C1 segment of cervical spinal cord (tissue), 14 donors: ENCODE results near the gene NT5C.
A peak's percentile ranks its signal among the peaks of the same experiment; 100 is the strongest.

Experiments
- DNase-seq, 14 donors: peaks; one replicate each; lab custom pipeline; 2025; lab: John Stamatoyannopoulos, UW

Gene NT5C

DNA sequence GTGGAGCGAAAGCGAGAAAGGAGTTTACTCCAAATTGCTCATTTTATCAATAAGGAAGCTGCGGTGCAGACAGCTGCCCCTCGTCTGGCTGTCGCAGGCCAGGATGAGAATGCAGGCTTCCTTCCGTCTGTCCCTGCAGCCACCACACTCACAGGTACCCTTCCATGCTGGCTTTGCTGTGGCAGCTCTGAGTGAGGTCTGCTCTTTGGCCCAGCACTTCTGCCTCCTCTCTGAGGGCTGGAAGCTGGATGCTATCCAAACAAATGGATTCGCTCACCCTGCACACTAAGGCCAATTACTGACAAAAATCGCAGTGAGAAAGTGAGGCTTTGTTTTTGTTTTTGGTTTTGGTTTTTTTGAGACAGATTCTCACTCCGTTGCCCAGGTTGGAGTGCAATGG is 14.8 kb downstream of the NT5C start:
- no peak for DNase-seq

DNA sequence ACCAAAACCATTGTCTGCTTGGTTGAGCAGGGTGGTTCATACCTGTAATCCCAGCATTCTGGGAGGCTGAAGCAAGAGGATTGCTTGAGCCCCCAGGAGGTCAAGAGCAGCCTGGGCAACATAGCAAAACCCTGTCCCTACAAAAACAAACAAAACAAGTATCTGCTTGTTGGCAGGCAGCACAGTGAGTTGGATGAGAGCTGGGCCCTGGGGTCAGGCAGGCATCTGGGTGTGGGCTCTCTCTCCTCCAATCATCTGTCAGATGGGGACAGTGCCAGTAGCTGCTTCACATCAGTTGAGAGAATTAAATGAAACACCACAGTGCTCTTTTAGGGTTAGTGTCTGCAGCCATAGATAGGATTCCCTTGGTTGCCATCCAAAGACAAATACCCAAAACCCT is 16.0 kb downstream of the NT5C start:
- DNase-seq = no peak

DNA sequence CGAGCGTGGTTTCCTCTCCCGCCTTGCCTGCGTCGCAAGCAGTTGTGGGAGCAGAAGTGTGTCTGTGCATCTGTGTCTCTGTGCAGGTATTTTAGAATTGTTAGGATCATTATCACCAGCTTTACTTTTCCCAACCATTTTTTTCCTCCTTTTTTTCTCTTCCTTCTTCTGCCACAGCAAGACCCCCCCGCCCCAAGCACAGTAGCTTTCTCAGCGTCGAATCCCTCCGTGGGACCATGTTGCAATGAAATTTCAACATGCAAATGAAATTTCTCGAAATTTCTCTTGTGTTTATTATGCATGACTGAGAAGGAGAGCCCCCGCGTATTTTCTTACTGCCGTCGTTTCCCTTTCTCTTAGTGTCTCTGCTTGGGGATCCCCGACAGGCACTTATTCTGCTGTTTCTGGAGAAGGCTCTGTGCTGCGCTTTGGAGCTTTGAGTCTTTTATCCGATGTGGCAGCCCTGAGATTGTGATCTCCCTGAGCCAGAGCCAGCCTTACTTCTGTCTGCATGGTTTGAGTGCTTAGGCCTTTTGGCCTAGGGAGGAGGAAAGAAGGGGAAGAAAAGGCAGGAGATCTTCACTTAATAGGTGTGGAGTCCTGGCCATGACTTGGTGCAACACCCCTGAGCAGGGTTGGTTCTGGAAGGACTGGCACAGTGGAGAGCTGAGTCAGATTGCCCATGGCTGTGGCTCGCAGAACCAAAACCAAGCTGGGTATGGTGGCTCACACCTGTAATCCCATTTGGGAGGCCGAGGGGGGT is 16.8 kb downstream of the NT5C start:
- no peak for DNase-seq

DNA sequence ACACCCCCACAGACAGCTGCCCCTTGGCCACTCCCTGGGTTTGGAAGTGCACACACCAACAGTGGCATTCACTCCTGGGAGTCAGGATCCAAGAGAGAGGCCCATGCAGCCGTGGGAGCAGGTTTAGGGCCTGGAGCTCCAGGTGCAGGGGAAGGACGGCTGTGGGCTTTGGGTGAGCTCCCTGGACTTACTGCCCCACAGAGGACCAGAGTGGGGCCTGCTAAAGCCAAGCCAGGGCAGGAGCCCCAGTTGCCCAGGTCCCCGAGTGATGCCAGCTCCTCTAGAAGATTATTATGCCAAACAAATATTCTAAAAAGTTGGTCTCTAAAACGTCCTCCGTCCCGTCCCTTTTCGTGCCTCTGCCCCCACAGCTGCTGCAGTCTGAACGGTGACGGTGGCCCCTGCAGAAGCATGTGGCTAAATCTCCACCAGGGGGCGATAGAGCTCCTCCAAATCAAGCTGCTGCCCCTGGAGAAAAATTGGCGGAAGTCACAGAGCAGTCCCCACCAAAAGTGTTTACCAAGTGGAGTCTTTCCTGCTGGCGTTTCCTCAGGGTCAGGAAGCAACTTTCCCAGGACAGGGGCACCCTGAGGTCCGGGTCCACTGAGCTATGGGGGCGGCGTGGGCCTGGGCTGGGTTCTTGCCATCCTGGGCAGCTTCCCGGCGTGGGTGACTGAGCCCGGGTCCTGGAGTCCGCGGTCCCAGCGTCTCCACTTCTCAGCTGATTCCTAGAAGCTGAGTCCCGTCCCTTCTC is 17.6 kb downstream of the NT5C start:
- peak in 13 of 14 donors; percentile 67 to 89 (median 78) for DNase-seq

DNA sequence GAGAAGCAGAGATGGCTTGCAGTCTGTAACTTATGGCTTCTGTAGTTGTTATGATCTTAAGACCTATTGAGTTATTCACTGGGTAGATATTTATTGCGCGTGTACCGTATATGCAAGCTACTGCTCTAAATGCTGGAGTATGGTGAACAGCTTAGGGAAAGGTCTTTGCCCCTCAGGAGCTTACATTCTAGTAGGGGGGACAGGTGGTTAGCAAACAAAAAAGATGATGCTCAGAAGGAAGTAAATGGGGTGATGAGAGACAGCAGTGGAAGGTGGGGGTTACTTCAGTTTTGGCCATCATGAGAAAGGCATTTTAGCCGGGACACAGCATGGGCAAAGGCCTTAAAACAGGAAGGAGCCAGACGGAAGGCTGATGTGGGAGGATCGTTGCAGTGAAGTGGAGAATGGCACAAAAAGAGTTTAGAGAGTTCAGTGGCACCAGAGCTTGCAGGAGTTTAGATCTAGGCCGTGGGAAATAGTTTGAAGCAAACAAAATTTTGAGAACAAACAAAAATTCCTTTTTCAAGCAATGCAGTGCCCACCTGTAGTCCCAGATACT is 19.7 kb downstream of the NT5C start:
- no peak for DNase-seq

DNA sequence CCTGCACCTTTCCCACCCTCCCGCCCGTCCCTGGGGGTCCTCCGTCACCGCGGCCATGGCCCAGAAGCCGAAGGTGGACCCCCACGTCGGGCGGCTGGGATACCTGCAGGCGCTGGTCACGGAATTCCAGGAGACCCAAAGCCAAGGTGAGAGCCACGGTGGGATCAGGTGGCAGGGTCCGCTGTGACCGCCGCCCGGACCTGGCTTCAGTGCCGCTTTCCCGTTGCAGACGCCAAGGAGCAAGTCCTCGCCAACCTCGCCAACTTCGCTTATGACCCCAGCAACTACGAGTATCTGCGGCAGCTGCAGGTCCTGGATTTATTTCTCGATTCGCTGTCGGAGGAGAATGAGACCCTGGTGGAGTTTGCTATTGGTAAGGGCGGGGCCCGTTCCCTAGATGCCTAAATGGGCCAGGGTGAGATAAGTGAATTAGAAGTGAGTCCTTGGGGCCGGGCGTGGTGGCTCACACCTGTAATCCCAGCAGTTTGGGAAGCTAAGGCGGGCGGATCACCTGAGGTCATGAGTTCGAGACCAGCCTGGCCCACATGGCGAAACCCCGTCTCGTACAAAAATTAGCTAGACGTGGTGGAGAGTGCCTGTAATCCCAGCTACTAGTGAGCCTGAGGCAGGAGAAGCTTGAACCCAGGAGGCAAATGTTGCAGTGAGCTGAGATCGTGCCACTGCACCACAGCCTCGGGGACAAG is 21.2 kb downstream of the NT5C start:
- DNase-seq = no peak

DNA sequence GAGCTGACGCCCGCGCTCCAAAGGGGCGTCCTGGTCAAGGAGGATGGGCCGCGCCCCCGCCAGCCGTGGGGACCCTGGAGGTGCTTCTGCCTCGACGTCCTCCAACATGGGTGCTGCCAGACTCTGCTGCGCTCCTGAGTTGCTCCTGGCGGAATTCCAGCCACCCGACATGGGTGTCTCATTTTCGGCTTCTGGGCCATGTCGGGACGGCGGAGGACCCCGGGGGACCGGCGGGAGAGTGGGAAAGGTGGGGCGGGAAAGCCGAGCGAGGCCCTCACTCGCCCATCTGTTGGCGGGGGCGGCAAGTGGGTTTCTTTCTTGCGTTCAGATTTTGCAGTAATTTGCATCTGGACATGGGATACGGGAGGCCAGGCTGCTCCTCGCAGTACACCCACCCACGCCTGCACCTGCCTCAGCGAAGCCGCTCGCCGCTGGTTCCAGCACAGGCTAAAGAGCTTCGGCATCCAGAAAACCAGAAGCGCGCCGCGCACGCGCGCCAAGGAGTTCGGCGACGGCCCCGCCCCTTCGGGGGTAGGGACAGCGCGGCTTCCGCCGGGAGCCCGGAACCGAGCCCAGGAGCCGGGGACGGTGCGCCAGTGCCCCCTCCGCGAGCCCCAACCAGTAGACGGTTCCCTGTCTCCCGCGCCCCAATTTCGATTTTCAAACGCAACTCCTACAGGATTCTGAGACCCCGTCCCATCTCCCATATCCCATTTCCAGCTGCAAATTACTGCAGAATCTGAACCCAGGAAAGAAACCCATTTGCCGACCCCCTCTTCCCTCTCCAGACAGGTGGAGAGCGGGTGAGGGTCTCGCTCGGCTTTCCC is 21.9 kb downstream of the NT5C start, which contains the start of gene ARMC7:
TSS of gene ARMC7 (plus strand) at position 563 of the 827 bp plus-strand sequence. CDS start 320 bp downstream, outside the sequence.
- peak in 12 of 14 donors; percentile 44 to 88 (median 76) for DNase-seq

DNA sequence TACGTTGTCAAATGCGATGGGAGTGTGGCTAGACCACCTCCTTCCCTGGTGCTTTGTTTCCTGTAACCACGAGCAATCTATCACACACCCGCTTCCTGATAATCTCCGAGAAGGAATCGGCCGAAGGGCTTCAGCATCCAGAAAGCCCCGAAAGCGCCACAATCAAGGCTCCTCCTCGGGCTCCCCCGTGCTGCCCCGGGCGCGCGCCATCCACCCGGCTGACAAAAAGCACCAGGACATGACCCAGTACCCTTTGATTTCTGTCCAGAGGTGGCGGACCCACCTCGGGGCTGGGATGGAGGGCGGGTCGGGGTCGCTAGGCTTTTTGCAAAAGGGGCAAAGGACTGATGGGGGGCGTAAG is 22.5 kb downstream of the NT5C start:
- no peak for DNase-seq

DNA sequence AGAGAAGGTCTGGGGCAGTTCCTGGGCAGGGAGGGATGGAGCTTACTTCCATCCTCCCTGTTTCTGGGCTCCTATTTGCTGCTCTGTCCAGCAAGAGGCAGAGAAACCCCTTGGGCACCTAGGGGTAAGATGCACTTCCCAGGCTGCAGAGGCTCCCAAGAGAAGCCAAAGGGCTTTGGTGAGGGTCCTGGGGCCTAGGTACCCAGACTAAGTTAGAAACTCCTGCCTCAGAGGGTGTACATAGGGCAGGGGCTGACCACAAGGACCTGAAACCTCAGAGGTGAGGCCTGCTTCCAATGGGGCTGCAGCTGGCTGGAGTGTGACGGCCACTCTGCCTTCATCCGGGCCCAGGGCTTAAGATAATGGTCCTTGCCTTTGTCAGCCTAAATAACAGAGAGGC is 23.3 kb downstream of the NT5C start:
- DNase-seq = no peak

DNA sequence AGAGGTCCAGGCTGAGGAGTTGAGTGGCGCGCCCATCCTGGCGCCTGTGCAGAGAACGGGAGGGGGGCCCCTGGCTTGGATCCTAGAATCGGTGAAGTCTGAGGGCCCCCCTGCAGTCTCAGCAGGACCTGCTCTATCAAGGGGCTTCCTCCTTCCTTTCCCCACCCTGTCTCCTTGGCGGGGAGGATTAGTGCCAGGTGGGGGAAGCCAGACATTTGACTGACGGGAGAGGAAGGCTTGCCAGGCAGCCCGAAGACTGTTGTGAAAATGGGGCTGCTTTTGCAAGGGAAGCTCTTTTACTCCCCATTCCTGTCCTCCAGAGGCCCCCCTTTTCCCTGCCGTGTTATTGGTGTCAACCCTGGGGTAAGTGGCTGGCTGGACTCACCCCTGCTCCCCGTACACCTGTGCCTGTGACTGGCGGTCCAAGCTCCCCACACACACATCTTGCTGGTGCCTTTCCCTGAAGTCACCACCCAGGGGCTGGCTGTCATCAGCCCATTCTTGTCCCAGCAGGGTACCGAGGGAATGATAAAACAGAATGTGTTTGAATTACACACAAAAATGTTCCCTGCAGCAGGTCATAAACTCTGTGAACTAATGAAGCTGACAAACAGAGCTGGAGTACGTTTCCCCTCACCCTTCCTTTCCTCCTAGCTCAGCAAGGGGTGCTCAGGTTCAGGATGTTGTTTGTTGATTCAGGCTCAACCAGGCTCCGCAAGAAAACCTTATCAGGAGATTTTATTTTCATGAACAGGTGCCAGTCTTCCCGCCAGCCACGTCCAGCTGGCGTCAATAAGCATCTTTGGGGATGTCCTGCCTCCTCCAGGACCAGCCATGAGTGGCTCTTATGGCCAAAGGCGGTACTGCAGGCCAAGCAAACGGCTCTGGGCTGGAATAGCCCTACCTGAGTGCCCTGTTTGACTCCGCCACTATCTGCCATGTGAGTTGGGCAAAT is 26.1 kb downstream of the NT5C start:
- DNase-seq = peak in 3 of 14 donors; percentile 16 to 80 (median 26)

DNA sequence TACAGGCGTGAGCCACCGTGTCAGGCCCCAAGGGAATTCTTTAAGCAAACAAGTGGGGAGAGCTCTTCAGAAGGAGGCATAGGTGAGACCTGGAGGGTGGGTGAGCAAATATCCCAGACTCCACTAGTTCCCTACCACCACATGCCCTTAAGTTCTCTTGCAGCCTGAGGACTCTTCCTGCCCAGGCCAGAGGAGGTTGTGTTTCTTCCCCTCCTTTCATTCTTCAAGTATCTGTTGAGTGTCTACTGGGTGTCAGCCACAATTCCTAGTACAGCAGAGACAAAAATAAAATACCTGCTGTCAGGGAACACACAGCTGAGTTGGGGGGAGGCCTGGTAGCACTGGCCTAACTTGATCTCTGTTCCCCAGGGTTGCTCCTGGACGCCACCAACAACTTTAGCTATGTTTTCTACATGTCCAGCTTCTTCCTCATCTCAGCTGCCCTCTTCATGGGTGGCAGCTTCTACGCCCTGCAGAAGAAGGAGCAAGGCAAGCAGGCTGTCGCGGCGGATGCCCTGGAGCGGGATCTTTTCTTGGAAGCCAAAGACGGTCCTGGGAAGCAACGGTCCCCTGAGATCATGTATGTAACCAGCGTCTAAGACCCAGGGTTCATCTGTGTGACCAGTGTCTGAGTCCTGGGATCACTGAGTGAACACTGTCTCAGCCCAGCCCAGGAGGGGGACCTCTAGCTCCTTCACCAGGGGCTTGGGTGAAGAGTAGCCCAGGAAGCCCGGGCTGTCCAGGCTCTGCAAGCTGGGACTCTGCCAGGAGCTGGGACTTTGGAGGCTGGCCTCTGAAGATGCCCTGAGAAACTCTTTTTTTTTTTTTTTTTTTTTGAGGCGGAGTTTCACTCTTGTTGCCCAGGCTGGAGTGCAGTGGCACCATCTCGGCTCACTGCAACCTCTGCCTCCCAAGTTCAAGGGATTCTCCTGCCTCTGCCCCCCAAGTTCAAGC is 27.7 kb downstream of the NT5C start:
- no peak for DNase-seq

DNA sequence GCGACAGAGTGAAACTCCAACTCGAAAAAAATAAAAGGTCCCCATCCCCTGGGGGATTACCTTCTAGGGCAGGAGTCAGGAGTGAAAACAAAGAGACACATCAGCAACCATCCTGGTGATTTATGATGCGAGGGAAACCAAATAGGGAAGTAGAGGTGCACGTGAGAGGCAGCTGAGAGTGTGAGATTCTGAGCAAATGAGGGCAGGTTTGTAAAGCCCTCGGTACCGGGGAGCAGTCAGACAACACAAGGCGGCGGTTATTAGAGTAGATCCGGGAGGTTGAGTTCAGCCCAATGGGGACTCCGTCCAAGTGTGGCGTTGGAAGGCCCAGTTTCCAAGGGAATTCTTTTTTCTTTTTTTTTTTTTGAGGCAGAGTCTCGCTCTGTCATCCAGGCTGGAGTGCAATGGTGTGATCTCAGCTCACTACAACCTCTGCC is 29.1 kb downstream of the NT5C start:
- no peak for DNase-seq

DNA sequence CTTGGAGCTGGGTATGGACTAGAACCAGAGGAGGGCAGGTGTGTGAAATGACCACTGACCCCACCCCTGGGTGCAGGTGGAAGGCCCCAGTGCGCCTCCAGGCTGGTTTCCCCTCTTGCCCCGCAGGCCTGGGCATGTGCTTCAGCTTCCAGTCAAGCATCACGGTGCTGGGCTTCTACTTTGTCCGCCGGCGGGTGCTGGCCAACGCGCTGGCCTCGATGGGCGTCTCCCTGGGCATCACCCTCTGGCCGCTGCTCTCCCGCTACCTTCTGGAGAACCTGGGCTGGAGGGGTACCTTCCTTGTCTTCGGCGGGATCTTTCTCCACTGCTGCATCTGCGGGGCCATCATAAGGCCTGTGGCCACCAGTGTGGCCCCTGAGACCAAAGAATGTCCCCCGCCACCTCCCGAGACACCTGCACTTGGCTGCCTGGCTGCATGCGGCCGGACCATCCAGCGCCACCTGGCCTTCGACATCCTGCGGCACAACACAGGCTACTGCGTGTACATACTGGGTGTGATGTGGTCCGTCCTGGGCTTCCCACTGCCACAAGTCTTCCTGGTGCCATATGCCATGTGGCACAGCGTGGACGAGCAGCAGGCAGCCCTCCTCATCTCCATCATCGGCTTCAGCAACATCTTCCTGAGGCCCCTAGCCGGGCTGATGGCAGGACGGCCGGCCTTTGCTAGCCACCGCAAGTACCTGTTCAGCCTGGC is 31.5 kb downstream of the NT5C start:
- DNase-seq = no peak

DNA sequence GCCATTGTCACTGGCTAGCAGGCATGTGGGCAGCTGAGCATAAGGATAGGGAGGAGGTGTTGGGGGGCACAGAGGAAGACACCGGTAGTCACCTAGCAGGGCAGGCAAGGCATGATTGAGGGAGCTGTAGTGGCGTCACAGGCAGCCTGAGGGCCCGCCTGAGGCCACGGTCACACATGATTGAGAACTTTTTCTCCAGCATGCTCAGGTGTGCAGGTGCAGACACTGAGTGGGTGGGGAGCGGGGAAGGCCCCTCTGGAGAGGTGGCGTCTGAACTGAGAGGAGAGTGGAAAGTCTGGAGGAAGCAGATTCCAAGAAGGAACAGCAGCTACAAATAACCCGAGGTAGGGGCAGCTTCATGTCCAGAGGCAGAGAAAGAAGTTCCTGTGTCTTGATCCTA is 32.7 kb downstream of the NT5C start:
- no peak for DNase-seq

DNA sequence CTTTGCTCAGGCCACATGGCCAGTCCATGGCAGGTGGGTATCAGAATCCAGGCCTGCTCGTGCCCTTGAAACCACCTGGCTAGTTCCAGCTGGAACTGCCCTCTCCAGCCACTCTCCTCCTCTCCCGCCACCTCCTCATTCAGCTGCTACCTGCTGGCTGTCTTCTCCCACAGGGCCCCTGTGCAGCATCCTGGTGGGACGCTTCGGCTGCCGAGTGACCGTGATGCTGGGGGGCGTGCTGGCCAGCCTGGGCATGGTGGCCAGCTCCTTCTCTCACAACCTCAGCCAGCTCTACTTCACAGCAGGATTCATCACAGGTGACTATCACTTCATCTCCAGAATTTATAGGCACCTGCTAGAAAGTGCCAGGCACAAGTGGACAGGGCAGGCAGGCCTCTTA is 33.7 kb downstream of the NT5C start:
- DNase-seq = no peak

DNA sequence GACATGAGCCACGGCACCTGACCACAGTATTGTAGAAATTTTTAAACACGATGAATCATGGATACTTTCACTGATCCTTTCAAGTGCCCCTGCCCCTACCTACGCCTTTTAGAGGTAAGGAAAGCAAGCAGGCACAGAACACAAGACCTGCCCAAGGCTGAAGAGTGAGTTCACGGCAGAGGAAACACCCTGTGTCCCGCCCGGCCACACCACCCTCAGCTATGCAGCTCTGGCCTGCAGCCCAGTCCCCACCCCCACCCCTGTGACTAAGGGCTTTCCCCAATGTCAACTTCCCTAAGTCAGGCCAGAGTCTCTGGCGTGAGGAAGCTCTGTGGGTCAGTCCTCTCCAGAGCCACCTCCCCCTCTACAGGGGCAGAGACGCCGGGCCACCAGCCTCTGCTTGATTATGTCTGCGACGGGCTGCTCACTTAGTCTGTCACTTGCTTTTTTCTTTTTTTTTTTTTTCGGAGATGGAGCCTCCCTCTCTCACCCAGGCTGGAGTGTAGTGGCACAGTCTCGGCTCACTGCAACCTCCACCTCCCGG is 35.4 kb downstream of the NT5C start:
- DNase-seq = peak in 6 of 14 donors; percentile 16 to 56 (median 28)

DNA sequence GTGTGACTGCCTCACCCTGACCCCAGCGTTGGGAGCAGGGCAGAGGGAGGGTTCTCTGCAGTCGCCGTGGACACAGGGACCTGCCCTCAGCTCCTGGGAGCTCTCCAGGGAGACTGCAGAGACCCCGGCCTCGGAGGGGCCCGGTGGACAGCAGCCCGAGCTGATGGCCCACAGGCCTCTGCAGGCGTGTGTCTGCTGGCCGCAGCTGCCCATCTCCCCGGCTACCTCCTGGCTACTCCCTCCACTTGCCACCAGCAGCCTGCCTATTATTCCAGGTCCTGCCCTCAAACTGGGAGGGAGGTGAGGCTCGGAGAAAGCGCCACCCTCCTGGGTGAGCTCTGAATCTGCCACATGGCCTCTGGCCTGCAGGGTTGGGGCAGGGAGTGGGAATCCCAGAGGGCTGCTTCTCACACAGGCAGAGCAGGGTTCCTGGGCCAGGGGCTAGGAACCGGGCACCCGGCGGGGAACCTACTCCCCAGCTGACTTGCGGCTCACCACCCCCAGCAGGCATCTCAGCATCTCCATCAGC is 36.6 kb downstream of the NT5C start:
- no peak for DNase-seq
